Erythroblast (primary cell): ENCODE data around the gene ZFP92.

Source experiments
- GATA1 ChIP-seq: IDR thresholded peaks from 2 replicates; pipeline ENCODE4 v1.6.1; 2011; ENCODE audit warnings: low read depth, mild to moderate bottlenecking, control low read depth, low read length, moderate library complexity
- POLR2A ChIP-seq: IDR thresholded peaks from 2 replicates; pipeline ENCODE4 v1.6.1; 2011; ENCODE audit warnings: mild to moderate bottlenecking, low read length

GRCh38 chrX:153400146-153401132 lies 10.8 kb upstream of the ZFP92 start:
- TF ChIP-seq POLR2A (no peak), GATA1 (no peak)
